Ishikawa (cell line): Measurements from ENCODE around the gene CEACAM16.

ENCODE experiments used
- MAX ChIP-seq: IDR thresholded peaks from 2 replicates; pipeline ENCODE4 v1.6.1; 2012
- RAD21 ChIP-seq: IDR thresholded peaks from 2 replicates; pipeline ENCODE4 v1.6.1; 2012; ENCODE audit warnings: low read depth
- TEAD4 ChIP-seq: IDR thresholded peaks from 2 replicates; pipeline ENCODE4 v1.6.1; 2012
- TF ChIP-seq, protein P1 (sequence below): IDR thresholded peaks from 2 replicates; pipeline ENCODE4 v1.6.1; 2012; ENCODE audit warnings: low read depth, mild to moderate bottlenecking

- TF ChIP-seq RAD21 (peak; percentile 34; the same call in 1 of the 2 replicates), MAX (peak; percentile 80), TEAD4 (peak; percentile 87)
- TF ChIP-seq, protein P1, sequence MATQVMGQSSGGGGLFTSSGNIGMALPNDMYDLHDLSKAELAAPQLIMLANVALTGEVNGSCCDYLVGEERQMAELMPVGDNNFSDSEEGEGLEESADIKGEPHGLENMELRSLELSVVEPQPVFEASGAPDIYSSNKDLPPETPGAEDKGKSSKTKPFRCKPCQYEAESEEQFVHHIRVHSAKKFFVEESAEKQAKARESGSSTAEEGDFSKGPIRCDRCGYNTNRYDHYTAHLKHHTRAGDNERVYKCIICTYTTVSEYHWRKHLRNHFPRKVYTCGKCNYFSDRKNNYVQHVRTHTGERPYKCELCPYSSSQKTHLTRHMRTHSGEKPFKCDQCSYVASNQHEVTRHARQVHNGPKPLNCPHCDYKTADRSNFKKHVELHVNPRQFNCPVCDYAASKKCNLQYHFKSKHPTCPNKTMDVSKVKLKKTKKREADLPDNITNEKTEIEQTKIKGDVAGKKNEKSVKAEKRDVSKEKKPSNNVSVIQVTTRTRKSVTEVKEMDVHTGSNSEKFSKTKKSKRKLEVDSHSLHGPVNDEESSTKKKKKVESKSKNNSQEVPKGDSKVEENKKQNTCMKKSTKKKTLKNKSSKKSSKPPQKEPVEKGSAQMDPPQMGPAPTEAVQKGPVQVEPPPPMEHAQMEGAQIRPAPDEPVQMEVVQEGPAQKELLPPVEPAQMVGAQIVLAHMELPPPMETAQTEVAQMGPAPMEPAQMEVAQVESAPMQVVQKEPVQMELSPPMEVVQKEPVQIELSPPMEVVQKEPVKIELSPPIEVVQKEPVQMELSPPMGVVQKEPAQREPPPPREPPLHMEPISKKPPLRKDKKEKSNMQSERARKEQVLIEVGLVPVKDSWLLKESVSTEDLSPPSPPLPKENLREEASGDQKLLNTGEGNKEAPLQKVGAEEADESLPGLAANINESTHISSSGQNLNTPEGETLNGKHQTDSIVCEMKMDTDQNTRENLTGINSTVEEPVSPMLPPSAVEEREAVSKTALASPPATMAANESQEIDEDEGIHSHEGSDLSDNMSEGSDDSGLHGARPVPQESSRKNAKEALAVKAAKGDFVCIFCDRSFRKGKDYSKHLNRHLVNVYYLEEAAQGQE: no peak
These were observed 42.9 kb downstream of the CEACAM16 start for GRCh38 chr19:44741841-44742329.
